ENCODE results near the gene UBE3B.

DNA sequence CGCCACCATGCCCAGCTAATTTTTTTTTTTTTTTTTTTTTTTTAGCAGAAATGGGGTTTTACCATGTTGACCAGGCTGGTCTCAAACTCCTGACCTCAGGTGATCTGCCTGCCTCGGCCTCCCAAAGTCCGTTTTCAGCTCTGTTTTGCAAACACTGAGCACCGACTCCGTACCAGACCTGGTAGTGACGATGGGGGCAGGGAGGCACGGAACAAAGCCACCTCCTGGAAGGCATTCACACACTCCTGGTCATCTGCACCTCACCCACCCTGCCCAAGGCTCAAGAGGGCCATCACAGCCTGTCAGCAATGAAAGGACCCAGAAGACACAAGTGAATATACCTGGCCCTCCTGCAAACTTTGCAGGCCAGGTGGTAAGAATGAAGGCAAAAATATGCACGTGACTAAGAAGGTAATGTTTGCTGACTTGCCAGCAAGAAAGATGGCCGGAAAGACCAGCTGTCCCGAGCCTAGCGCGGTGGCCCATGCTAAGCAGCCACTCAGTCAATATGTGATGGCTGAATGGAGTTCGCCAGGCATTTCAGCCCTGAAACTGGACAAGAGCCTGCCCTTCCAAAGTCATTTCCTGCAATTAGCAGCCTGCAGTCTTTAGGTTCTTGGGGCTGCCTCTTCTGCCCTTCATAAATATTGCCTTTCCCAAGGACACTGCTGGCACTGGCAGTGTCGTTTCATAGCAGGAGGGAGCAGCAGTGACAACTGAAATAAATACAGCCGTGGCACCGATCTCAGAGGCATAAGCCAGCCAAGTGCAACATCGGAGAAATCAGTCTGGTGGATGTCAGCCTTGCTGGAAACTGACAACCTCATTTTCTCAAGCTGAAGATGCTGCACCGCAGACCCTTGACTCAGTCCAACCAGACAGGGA lies 78.2 kb downstream of the UBE3B start:
- TF ChIP-seq, protein P1, sequence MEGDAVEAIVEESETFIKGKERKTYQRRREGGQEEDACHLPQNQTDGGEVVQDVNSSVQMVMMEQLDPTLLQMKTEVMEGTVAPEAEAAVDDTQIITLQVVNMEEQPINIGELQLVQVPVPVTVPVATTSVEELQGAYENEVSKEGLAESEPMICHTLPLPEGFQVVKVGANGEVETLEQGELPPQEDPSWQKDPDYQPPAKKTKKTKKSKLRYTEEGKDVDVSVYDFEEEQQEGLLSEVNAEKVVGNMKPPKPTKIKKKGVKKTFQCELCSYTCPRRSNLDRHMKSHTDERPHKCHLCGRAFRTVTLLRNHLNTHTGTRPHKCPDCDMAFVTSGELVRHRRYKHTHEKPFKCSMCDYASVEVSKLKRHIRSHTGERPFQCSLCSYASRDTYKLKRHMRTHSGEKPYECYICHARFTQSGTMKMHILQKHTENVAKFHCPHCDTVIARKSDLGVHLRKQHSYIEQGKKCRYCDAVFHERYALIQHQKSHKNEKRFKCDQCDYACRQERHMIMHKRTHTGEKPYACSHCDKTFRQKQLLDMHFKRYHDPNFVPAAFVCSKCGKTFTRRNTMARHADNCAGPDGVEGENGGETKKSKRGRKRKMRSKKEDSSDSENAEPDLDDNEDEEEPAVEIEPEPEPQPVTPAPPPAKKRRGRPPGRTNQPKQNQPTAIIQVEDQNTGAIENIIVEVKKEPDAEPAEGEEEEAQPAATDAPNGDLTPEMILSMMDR (IDR thresholded peaks at IDR 0.05) = no peak
- TF ChIP-seq POLR2AphosphoS5 (IDR thresholded peaks at IDR 0.05) = no peak
